ENCODE data around the gene EVX2. TPM values are rescaled to one million over a fixed set of nuclear protein-coding genes. Genes with fewer than 3 reads are reported as not detected.

The EVX2 gene
- total and polyA plus RNA-seq, 4 donors, result not detected

DNA sequence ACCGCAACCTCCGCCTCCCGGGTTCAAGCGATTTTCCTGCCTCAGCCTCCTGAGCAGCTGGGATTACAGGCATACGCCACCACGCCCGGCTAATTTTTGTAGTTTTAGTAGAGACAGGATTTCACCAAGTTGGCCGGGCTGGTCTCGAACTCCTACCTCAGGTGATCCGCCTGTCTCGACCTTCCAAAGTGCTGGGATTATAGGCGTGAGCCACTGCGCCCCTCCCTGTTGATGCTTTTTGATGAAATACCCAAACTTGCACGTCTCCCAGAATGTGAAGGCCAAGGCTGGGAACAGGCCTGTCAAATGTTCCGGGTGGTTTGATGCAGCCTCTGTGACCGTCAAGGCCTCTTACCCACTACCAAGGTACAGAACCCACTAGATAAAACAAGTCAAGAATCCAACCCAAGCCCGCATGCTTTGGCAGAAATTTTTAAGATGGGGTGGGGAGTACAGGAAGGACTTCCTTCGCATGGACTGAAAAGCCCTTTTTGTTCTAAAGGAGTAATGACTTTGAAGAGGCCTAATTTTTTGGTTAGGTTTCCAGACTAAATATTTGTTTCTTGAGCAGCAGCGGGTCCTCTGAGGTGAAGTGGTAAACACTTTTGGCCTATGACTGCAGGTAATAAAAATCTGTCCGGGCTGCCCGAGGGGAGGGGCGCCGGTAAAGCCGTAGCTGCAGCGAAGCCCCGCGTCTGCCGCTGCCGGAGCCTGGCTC lies 3.7 kb upstream of the EVX2 start:
- H3K27me3 ChIP-seq (ENCODE audit: control insufficient read depth in 4 of 4, insufficient read depth in 4 of 4, low read length in 3 of 4), result peaks cover 19 to 61% (median 40%) of the 10 kb centered on the region in 4 donors
- WGBS, result 22% methylated on average over 29 of the region's 29 CpGs
- no peak overlapping the region for H3K9ac ChIP-seq (ENCODE audit: low read depth in 1 of 2, low read length in 2 of 2)
- no peak for DNase-seq (ENCODE audit: low spot score)
- no peak overlapping the region for H3K27ac ChIP-seq (ENCODE audit: low read depth in 1 of 2, low read length in 2 of 2)
- peaks cover 0 to 8% (median 0%) of the 10 kb centered on the region in 4 donors for H3K9me3 ChIP-seq (ENCODE audit: control insufficient read depth in 4 of 4, low read length in 3 of 4)
- no peak overlapping the region for H3K4me3 ChIP-seq (ENCODE audit: low read depth in 1 of 3, low read length in 3 of 3)
- TF ChIP-seq HNF4G (IDR thresholded peaks at IDR 0.05), result no peak
- no peak for TF ChIP-seq HNF4A (conservative IDR thresholded peaks at IDR 0.05)
- no peak for TF ChIP-seq NR2F2 (IDR thresholded peaks at IDR 0.05)
- no peak for TF ChIP-seq JUND (IDR thresholded peaks at IDR 0.05)
- TF ChIP-seq, protein P1, sequence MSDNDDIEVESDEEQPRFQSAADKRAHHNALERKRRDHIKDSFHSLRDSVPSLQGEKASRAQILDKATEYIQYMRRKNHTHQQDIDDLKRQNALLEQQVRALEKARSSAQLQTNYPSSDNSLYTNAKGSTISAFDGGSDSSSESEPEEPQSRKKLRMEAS (IDR thresholded peaks at IDR 0.05), result no peak
- TF ChIP-seq FOXA1 (IDR thresholded peaks at IDR 0.05), result no peak
- no peak for TF ChIP-seq RXRA (IDR thresholded peaks at IDR 0.05)
- TF ChIP-seq, protein P2, sequence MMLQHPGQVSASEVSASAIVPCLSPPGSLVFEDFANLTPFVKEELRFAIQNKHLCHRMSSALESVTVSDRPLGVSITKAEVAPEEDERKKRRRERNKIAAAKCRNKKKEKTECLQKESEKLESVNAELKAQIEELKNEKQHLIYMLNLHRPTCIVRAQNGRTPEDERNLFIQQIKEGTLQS (IDR thresholded peaks at IDR 0.05), result no peak
- TF ChIP-seq SP1 (IDR thresholded peaks at IDR 0.05), result no peak
- TF ChIP-seq, protein P3, sequence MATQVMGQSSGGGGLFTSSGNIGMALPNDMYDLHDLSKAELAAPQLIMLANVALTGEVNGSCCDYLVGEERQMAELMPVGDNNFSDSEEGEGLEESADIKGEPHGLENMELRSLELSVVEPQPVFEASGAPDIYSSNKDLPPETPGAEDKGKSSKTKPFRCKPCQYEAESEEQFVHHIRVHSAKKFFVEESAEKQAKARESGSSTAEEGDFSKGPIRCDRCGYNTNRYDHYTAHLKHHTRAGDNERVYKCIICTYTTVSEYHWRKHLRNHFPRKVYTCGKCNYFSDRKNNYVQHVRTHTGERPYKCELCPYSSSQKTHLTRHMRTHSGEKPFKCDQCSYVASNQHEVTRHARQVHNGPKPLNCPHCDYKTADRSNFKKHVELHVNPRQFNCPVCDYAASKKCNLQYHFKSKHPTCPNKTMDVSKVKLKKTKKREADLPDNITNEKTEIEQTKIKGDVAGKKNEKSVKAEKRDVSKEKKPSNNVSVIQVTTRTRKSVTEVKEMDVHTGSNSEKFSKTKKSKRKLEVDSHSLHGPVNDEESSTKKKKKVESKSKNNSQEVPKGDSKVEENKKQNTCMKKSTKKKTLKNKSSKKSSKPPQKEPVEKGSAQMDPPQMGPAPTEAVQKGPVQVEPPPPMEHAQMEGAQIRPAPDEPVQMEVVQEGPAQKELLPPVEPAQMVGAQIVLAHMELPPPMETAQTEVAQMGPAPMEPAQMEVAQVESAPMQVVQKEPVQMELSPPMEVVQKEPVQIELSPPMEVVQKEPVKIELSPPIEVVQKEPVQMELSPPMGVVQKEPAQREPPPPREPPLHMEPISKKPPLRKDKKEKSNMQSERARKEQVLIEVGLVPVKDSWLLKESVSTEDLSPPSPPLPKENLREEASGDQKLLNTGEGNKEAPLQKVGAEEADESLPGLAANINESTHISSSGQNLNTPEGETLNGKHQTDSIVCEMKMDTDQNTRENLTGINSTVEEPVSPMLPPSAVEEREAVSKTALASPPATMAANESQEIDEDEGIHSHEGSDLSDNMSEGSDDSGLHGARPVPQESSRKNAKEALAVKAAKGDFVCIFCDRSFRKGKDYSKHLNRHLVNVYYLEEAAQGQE (IDR thresholded peaks at IDR 0.05), result no peak
- TF ChIP-seq, protein P4, sequence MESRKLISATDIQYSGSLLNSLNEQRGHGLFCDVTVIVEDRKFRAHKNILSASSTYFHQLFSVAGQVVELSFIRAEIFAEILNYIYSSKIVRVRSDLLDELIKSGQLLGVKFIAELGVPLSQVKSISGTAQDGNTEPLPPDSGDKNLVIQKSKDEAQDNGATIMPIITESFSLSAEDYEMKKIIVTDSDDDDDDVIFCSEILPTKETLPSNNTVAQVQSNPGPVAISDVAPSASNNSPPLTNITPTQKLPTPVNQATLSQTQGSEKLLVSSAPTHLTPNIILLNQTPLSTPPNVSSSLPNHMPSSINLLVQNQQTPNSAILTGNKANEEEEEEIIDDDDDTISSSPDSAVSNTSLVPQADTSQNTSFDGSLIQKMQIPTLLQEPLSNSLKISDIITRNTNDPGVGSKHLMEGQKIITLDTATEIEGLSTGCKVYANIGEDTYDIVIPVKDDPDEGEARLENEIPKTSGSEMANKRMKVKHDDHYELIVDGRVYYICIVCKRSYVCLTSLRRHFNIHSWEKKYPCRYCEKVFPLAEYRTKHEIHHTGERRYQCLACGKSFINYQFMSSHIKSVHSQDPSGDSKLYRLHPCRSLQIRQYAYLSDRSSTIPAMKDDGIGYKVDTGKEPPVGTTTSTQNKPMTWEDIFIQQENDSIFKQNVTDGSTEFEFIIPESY (IDR thresholded peaks at IDR 0.05), result no peak
- TF ChIP-seq, protein P5, sequence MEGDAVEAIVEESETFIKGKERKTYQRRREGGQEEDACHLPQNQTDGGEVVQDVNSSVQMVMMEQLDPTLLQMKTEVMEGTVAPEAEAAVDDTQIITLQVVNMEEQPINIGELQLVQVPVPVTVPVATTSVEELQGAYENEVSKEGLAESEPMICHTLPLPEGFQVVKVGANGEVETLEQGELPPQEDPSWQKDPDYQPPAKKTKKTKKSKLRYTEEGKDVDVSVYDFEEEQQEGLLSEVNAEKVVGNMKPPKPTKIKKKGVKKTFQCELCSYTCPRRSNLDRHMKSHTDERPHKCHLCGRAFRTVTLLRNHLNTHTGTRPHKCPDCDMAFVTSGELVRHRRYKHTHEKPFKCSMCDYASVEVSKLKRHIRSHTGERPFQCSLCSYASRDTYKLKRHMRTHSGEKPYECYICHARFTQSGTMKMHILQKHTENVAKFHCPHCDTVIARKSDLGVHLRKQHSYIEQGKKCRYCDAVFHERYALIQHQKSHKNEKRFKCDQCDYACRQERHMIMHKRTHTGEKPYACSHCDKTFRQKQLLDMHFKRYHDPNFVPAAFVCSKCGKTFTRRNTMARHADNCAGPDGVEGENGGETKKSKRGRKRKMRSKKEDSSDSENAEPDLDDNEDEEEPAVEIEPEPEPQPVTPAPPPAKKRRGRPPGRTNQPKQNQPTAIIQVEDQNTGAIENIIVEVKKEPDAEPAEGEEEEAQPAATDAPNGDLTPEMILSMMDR (IDR thresholded peaks at IDR 0.05; ENCODE audit: low read depth, low read length, missing input control), result no peak
- no peak for TF ChIP-seq RAD21 (IDR thresholded peaks at IDR 0.05)
- peaks cover 8 to 18% (median 12%) of the 10 kb centered on the region in 4 donors for H3K4me1 ChIP-seq (ENCODE audit: control insufficient read depth in 4 of 4, insufficient read depth in 4 of 4, low read length in 3 of 4)
- H3K36me3 ChIP-seq (ENCODE audit: control insufficient read depth in 4 of 4, insufficient read depth in 3 of 4, low read depth in 1 of 4, low read length in 3 of 4), result no peaks in the 10 kb centered on the region

Data from liver (tissue), 9 donors.